Sciatic nerve (tissue), 1 donor: ENCODE measurements around the gene FAM240B. TPM values are rescaled to one million over a fixed set of nuclear protein-coding genes. Genes with fewer than 3 reads are reported as not detected.

Experiments
- total RNA-seq: library from RNA; stranded (reverse); fragmentation: NEBNext Ultra II Directional; extraction: Animal tissue kit (Norgen Biotek cat#: 25700); gene quantifications from one replicate; pipeline ENCODE4 v1.2.1, GENCODE V29; 2021
- donor health status: DM: no; HTN: no; CAD: no.

Gene FAM240B
- total RNA-seq, 1 donor from 2014 or later: not detected

Other genes starting within 250 kb of the FAM240B start
- gene ANKRD18A, start 99.5 kb downstream of the FAM240B start, total RNA-seq: 3.9 TPM